ENCODE measurements around the gene DTL. TPM values are rescaled to one million over a fixed set of nuclear protein-coding genes. Genes with fewer than 3 reads are reported as not detected.

DTL gene
- total RNA-seq, 1 experiment from 2014 or later: 42.8 TPM

GRCh38 chr1:212147581-212148033, 112.1 kb downstream of the DTL start:
- no peak for DNase-seq (ENCODE audit: low read depth)
- in situ Hi-C loops (cut with HindIII; ENCODE audit: low pct_unique_long_range_greater_than_20kb, low sequenced_read_pairs): no loop called here

DNA sequence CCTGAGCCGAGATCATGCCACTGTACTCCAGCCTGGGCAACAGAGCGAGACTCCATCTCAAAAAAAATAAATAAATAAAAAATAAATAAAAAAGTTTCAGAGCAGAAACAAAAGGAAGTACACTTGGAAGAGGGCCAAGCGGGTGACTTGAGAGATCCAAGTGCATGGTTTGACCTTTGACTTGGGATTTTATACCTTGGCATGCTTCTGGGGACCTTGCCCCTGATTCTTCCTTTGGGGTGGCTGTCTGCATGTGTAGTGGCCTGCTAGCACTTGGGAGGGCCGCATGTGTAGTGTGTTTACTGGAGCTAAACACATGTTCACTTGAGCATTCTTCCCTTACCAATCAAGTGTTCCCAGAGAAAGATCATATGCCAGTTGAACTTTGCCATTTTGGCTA, 114.0 kb downstream of the DTL start:
- in situ Hi-C loops (cut with HindIII; ENCODE audit: low pct_unique_long_range_greater_than_20kb, low sequenced_read_pairs): no loop called here
- DNase-seq (ENCODE audit: low read depth): no peak

- in situ Hi-C loops (cut with HindIII; ENCODE audit: low pct_unique_long_range_greater_than_20kb, low sequenced_read_pairs): no loop called here
Observed at GRCh38 chr1:212152308-212152693, 116.8 kb downstream of the DTL start.

DNA sequence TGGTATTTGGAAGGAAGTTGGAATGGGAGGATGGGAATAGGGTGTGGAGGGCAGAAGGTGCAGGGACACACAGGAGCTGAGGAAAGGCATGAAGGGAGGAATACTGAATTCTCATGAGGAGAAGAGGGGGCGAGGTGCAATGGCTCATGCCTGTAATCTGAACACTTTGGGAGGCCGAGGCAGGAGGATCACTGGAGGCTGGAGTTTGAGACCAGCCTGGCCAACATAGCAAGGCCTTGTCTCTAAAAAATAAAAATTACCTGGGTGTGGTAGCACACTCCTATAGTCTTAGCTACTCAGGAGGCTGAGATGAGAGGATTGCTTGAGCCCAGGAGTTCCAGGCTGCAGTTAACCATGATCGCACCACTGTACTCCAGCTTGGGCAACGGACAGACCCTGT, 117.3 kb downstream of the DTL start:
- DNase-seq (ENCODE audit: low read depth): no peak
- in situ Hi-C loops (cut with HindIII; ENCODE audit: low pct_unique_long_range_greater_than_20kb, low sequenced_read_pairs): no loop called here

More at GRCh38 chr1:212152308-212152693, 116.8 kb downstream of the DTL start:
- no peak for DNase-seq (ENCODE audit: low read depth)

GRCh38 chr1:212153635-212154034, 118.1 kb downstream of the DTL start:
- in situ Hi-C loops (cut with HindIII; ENCODE audit: low pct_unique_long_range_greater_than_20kb, low sequenced_read_pairs): no loop called here
- no peak for DNase-seq (ENCODE audit: low read depth)

Other genes with a start within 250 kb of the DTL start
- 29.7 and 38.8 TPM in 2 replicates for gene LPGAT1, start 205.0 kb upstream of the DTL start, total RNA-seq (2014; rRNA removed; shearing (Covaris generic); ENCODE audit: low replicate concordance)
- 24.4 and 29.6 TPM in 2 replicates for gene INTS7, start 191 bp upstream of the DTL start, total RNA-seq (2014; rRNA removed; shearing (Covaris generic); ENCODE audit: low replicate concordance)
- 69.9 and 85.8 TPM in 2 replicates for gene PPP2R5A, start 249.7 kb downstream of the DTL start, total RNA-seq (2014; rRNA removed; shearing (Covaris generic); ENCODE audit: low replicate concordance)